H1 (cell line): ENCODE results near the gene PPRC1. TPM values are rescaled to one million over a fixed set of nuclear protein-coding genes. Genes with fewer than 3 reads are reported as not detected.

Experiments used
- CTCF ChIA-PET: fragments of 300-600 bp; sonication (Branson Sonifier 250); formaldehyde crosslinking; loops from one replicate; lab custom pipeline; 2021; ENCODE audit not compliant: partially characterized antibody; lab: Charles Lee
- POLR2A ChIA-PET: fragments of 300-600 bp; sonication (Branson Sonifier 250); formaldehyde crosslinking; loops from one replicate; lab custom pipeline; 2021; ENCODE audit warnings: inconsistent platforms; ENCODE audit not compliant: partially characterized antibody; lab: Charles Lee
- DNase-seq, 2 experiments: peaks; one replicate each; pipeline versions ENCODE4 v3.0.0 to v3.0.0-alpha.2; 2010 to 2022; ENCODE audit warnings: low spot score in 2 of 2, low read depth in 1 of 2, mixed read lengths in 1 of 2
- FAIRE-seq: peaks from 2 replicates; lab custom pipeline; 2011; peaks lifted over from hg19 to GRCh38; lab: Jason Lieb, UNC
- H2AFZ ChIP-seq: 2 replicates; pipeline ENCODE4 v1.8.1; 2012; ENCODE audit warnings: low read length, inconsistent platforms
- H2AK5ac ChIP-seq: 2 replicates; pipeline ENCODE4 v1.6.1; 2013; ENCODE audit warnings: low read depth, low read length
- H2BK120ac ChIP-seq: replicated peaks from 2 replicates; pipeline ENCODE3; 2013; ENCODE audit warnings: low read depth, low read length, inconsistent platforms
- H2BK12ac ChIP-seq: 2 replicates; pipeline ENCODE4 v1.6.1; 2013; ENCODE audit warnings: low read depth, low read length
- H2BK15ac ChIP-seq: 2 replicates; pipeline ENCODE4 v1.6.1; 2013; ENCODE audit warnings: low read length
- H2BK20ac ChIP-seq: 2 replicates; pipeline ENCODE4 v1.6.1; 2013; ENCODE audit warnings: low read length
- H2BK5ac ChIP-seq: 2 replicates; pipeline ENCODE4 v1.6.1; 2013; ENCODE audit warnings: low read depth, low read length
- H3K14ac ChIP-seq: 2 replicates; pipeline ENCODE4 v1.6.1; 2013; ENCODE audit warnings: inconsistent platforms; ENCODE audit not compliant: insufficient read length
- H3K18ac ChIP-seq: 2 replicates; pipeline ENCODE4 v1.6.1; 2013; ENCODE audit warnings: low read length; ENCODE audit errors: extremely low read depth
- H3K23ac ChIP-seq: 2 replicates; pipeline ENCODE4 v1.6.1; 2013; ENCODE audit warnings: inconsistent platforms; ENCODE audit not compliant: insufficient read length
- H3K23me2 ChIP-seq: 2 replicates; pipeline ENCODE4 v1.6.1; 2013; ENCODE audit warnings: low read depth, low read length
- H3K27ac ChIP-seq: 2 replicates; pipeline ENCODE4 v1.6.1; 2011; ENCODE audit warnings: low read depth, low read length, inconsistent platforms
- H3K27me3 ChIP-seq, 4 experiments: replicated peaks in 1 of 4; 1 replicate in 1 of 4; 2 replicates in 3 of 4; pipeline versions ENCODE4 v1.6.1 to v1.8.1; 2011 to 2013; ENCODE audit warnings: low read length in 3 of 4, mild to moderate bottlenecking in 3 of 4, inconsistent platforms in 2 of 4, mixed read lengths in 2 of 4, moderate library complexity in 1 of 4; ENCODE audit not compliant: control insufficient read depth in 3 of 4, insufficient read depth in 3 of 4; ENCODE audit errors: extremely low read depth in 1 of 4
- H3K36me3 ChIP-seq, 4 experiments: 2 replicates each; pipeline versions ENCODE4 v1.6.1 to v1.8.1; 2011 to 2013; ENCODE audit warnings: mild to moderate bottlenecking in 4 of 4, low read length in 3 of 4, moderate library complexity in 2 of 4, control low read depth in 1 of 4, inconsistent platforms in 1 of 4; ENCODE audit not compliant: insufficient read depth in 4 of 4, control insufficient read depth in 2 of 4
- H3K4ac ChIP-seq: replicated peaks from 2 replicates; pipeline ENCODE3; 2013; ENCODE audit warnings: low read length, low read depth, mixed read lengths, inconsistent platforms; ENCODE audit not compliant: insufficient read length
- H3K4me1 ChIP-seq, 4 experiments: replicated peaks in 1 of 4; 1 replicate in 1 of 4; 2 replicates in 3 of 4; pipeline versions ENCODE4 v1.6.1 to v1.8.1; 2011 to 2013; ENCODE audit warnings: low read length in 3 of 4, inconsistent platforms in 2 of 4, mixed read lengths in 1 of 4; ENCODE audit not compliant: insufficient read depth in 4 of 4, control insufficient read depth in 3 of 4
- H3K4me2 ChIP-seq, 2 experiments: 2 replicates each; pipeline versions ENCODE4 v1.6.1 to v1.8.1; 2011 to 2013; ENCODE audit warnings: low read depth in 2 of 2, low read length in 2 of 2, control low read depth in 1 of 2, inconsistent platforms in 1 of 2, mild to moderate bottlenecking in 1 of 2; ENCODE audit not compliant: insufficient read depth in 1 of 2
- H3K4me3 ChIP-seq, 4 experiments: fragments of 200-600, 300-600 bp in 1 of 4; sonication (generic), shearing (Covaris generic), sonication (Bioruptor Twin) in 1 of 4; 2 replicates each; pipeline versions ENCODE4 v1.5.1 to v1.8.1; 2011 to 2016; ENCODE audit warnings: low read length in 4 of 4, low read depth in 3 of 4, control low read depth in 2 of 4, inconsistent platforms in 2 of 4, mild to moderate bottlenecking in 2 of 4, mixed read lengths in 1 of 4, moderate library complexity in 1 of 4; ENCODE audit not compliant: insufficient read depth in 2 of 4; ENCODE audit errors: extremely low read depth in 1 of 4
- H3K56ac ChIP-seq: replicated peaks from 2 replicates; pipeline ENCODE3; 2013; ENCODE audit warnings: low read depth, mild to moderate bottlenecking, mixed read lengths, low read length, inconsistent platforms; ENCODE audit not compliant: insufficient read length
- H3K79me1 ChIP-seq: 2 replicates; pipeline ENCODE4 v1.6.1; 2013; ENCODE audit warnings: low read depth, low read length, control low read depth
- H3K79me2 ChIP-seq, 2 experiments: 2 replicates each; pipeline versions ENCODE4 v1.6.1 to v1.8.1; 2012 to 2013; ENCODE audit warnings: low read length in 2 of 2, mild to moderate bottlenecking in 2 of 2, inconsistent platforms in 1 of 2; ENCODE audit not compliant: insufficient read depth in 2 of 2, control insufficient read depth in 1 of 2
- H3K9ac ChIP-seq, 4 experiments: replicated peaks in 1 of 4; 1 replicate in 1 of 4; 2 replicates in 3 of 4; pipeline versions ENCODE4 v1.6.1 to v1.8.1; 2011 to 2013; ENCODE audit warnings: low read depth in 3 of 4, low read length in 3 of 4, control low read depth in 2 of 4, mild to moderate bottlenecking in 2 of 4, moderate library complexity in 2 of 4, inconsistent platforms in 1 of 4; ENCODE audit errors: extremely low read depth in 1 of 4
- H3K9me3 ChIP-seq, 2 experiments: 2 replicates each; pipeline versions ENCODE4 v1.6.1 to v1.8.1; 2012 to 2013; ENCODE audit warnings: mild to moderate bottlenecking in 2 of 2, moderate library complexity in 2 of 2, control low read depth in 1 of 2, inconsistent platforms in 1 of 2, low read depth in 1 of 2, low read length in 1 of 2, mixed read lengths in 1 of 2; ENCODE audit not compliant: insufficient read depth in 2 of 2
- H4K20me1 ChIP-seq, 2 experiments: replicated peaks in 1 of 2; 2 replicates each; pipeline versions ENCODE3 to v1.8.1; 2011 to 2013; ENCODE audit warnings: inconsistent platforms in 2 of 2, low read length in 2 of 2, mild to moderate bottlenecking in 1 of 2; ENCODE audit not compliant: insufficient read depth in 2 of 2, control insufficient read depth in 1 of 2
- H4K5ac ChIP-seq: 2 replicates; pipeline ENCODE4 v1.6.1; 2013; ENCODE audit warnings: low read length, low read depth, mixed read lengths, inconsistent platforms; ENCODE audit not compliant: insufficient read length
- H4K8ac ChIP-seq: 2 replicates; pipeline ENCODE4 v1.8.0; 2013; ENCODE audit warnings: mild to moderate bottlenecking, moderate library complexity, low read length, inconsistent platforms; ENCODE audit not compliant: insufficient read depth; ENCODE audit errors: extremely low read depth
- H4K91ac ChIP-seq: replicated peaks from 2 replicates; pipeline ENCODE3; 2013; ENCODE audit warnings: low read length, mixed read lengths, inconsistent platforms; ENCODE audit not compliant: insufficient read length
- E2F6 ChIP-seq: IDR thresholded peaks from 2 replicates; pipeline ENCODE4 v1.6.1; 2012; ENCODE audit warnings: inconsistent platforms
- GTF2F1 ChIP-seq: IDR thresholded peaks from 2 replicates; pipeline ENCODE4 v1.6.1; 2012; ENCODE audit warnings: low read depth, low read length, improper control_type of control experiment, borderline replicate concordance
- JUND ChIP-seq: IDR thresholded peaks from 2 replicates; pipeline ENCODE4 v1.6.1; 2011; ENCODE audit warnings: mild to moderate bottlenecking, improper control_type of control experiment, low read length
- MAFK ChIP-seq: IDR thresholded peaks from 2 replicates; pipeline ENCODE4 v1.6.1; 2012; ENCODE audit warnings: low read depth, mild to moderate bottlenecking, improper control_type of control experiment, low read length
- POU5F1 ChIP-seq: IDR thresholded peaks from 2 replicates; pipeline ENCODE4 v1.6.1; 2011; ENCODE audit warnings: low read depth, mild to moderate bottlenecking, low read length, moderate library complexity
- RBBP5 ChIP-seq: IDR thresholded peaks from 2 replicates; pipeline ENCODE4 v1.7.1; 2012; ENCODE audit warnings: low read depth, mild to moderate bottlenecking, inconsistent platforms, low read length, moderate library complexity, borderline replicate concordance
- TAF1 ChIP-seq: IDR thresholded peaks from 2 replicates; pipeline ENCODE4 v1.6.1; 2011; ENCODE audit warnings: mild to moderate bottlenecking, low read depth, low read length
- TAF7 ChIP-seq: optimal IDR thresholded peaks from 2 replicates; pipeline ENCODE3; 2011; ENCODE audit warnings: low read depth, mild to moderate bottlenecking, inconsistent platforms, low read length, moderate library complexity, borderline replicate concordance
- WGBS, 2 experiments: shearing (Covaris generic) in 1 of 2; methylation state at CpG; one replicate each; pipeline versions ENCODE4 v1.1.6 to v1.1.7; 2013 to 2015; ENCODE audit warnings: low lambda C conversion rate in 2 of 2, mixed read lengths in 2 of 2, inconsistent platforms in 1 of 2, low coverage in 1 of 2, missing lambda C conversion rate in 1 of 2; ENCODE audit not compliant: insufficient replicate concordance in 2 of 2, insufficient coverage in 1 of 2, insufficient read length in 1 of 2; ENCODE audit errors: extremely low coverage in 1 of 2, missing lambda C conversion rate in 1 of 2; 5-methylcytosine and 5-hydroxymethylcytosine counted together
- polyA plus RNA-seq, 7 experiments: library from polyadenylated mRNA; depleted of rRNA in 3 of 7; stranded (reverse) in 5 of 7; unstranded in 2 of 7; fragments of >200 nt in 5 of 7; fragments of 200-250 nt in 2 of 7; gene quantifications; 1 replicate in 5 of 7; 2 replicates in 1 of 7; 4 replicates in 1 of 7; pipeline versions ENCODE4 v1.2.1 to v1.2.3, GENCODE V29; 2011 to 2013; ENCODE audit warnings: missing spikeins in 2 of 7, mixed read lengths in 2 of 7
- total RNA-seq: library from RNA; stranded (reverse); fragmentation: NEBNext Ultra II Directional; extraction: Animal tissue kit (Norgen Biotek cat#: 25700); gene quantifications from 2 replicates; pipeline ENCODE4 v1.2.1, GENCODE V29; 2021
- TF ChIP-seq, protein P1 (sequence below): IDR thresholded peaks from 2 replicates; pipeline ENCODE4 v1.6.1; 2012; ENCODE audit warnings: low read length, inconsistent platforms
- TF ChIP-seq, protein P2 (sequence below): IDR thresholded peaks from 2 replicates; pipeline ENCODE4 v1.6.1; 2012; ENCODE audit warnings: inconsistent platforms

Gene PPRC1
- total and polyA plus RNA-seq, 2 of the 8 experiments (the other 6 are each of a cell fraction or from before 2014, with no cell fraction given): 46.5 to 88.4 TPM

DNA sequence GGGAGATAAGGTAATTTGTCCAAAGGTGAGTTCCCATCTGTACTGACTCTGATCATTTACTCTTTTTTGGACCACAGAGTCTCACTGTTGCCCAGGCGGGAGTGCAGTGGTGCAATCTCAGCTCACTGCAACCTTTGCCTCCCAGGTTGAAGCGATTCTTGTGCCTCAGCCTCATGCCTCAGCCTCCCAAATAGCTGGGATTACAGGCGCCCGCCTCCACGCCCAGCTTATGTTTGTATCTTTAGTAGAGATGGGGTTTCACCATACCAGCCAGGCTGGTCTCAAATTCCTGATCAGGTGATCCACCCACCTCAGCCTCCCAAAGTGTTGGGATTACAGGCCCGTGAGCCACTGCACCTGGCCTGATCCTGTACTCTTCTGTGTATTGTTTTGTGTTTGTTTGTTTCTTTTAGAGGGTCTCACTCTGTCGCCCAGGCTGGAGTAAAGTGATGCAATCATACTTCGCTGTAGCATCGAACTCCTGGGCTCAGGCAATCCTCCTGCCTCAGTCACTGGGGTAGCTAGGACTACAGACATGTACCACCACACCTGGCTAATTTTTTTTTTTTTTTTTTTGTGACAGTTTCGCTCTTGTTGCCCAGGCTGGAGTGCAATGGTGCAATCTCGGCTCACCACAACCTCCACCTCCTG lies 21.8 kb downstream of the PPRC1 start:
- Histone ChIP-seq H3K4me2 (no peak overlapping the region), H3K36me3 (peaks cover 32 to 50% (median 42%) of the 10 kb centered on the region in 4 experiments), H3K4me3 (no peak overlapping the region), H3K79me1 (peaks cover 13% of the 10 kb centered on the region), H3K23me2 (peaks cover 8% of the 10 kb centered on the region), H3K9ac (0 out of 7 replicates have a peak overlapping the region, but pooled peaks of 1 of the 4 experiments have one; percentile 7), H3K56ac (no peak overlapping the region), H3K14ac (no peak overlapping the region), H2AFZ (no peak overlapping the region), H3K27ac (no peak overlapping the region), H3K23ac (no peak overlapping the region), H3K18ac (no peak overlapping the region), H2BK20ac (no peak overlapping the region), H2BK12ac (no peak overlapping the region), H3K4me1 (peaks cover 0 to 8% (median 4%) of the 10 kb centered on the region in 4 experiments; a peak in 5 of 7 replicates), H2BK120ac (no peak overlapping the region), H3K27me3 (no peaks in the 10 kb centered on the region), H3K4ac (no peak overlapping the region), H4K91ac (no peak overlapping the region), H2AK5ac (no peak overlapping the region), H4K20me1 (peaks cover 12 to 14% of the 10 kb centered on the region in 2 experiments), H4K5ac (no peak overlapping the region), H3K79me2 (peaks cover 31 to 52% of the 10 kb centered on the region in 2 experiments), H4K8ac (no peak overlapping the region), H3K9me3 (no peaks in the 10 kb centered on the region), H2BK5ac (no peak overlapping the region; the same call in 1 of the 2 replicates), H2BK15ac (no peak overlapping the region)
- 94% methylated on average over 9 of the region's 11 CpGs; no CpG with 5 or more reads in 1 of the 2 experiments for WGBS, 2 experiments
- DNase-seq (no peak), FAIRE-seq (no peak)
- ChIA-PET POLR2A (interaction anchor here (1.0 to 17.3 kb wide), 8 partner anchors 11 to 93 kb away, joined by 3 to 408 read pairs (median 18); partner anchors contain the start of genes LDB1 and NOLC1), CTCF (interaction anchor here (1.1 to 2.1 kb wide), 3 partner anchors 15 to 324 kb away, joined by 3 to 7 read pairs (median 3); no protein-coding TSS in a partner anchor)
- TF ChIP-seq, protein P1, sequence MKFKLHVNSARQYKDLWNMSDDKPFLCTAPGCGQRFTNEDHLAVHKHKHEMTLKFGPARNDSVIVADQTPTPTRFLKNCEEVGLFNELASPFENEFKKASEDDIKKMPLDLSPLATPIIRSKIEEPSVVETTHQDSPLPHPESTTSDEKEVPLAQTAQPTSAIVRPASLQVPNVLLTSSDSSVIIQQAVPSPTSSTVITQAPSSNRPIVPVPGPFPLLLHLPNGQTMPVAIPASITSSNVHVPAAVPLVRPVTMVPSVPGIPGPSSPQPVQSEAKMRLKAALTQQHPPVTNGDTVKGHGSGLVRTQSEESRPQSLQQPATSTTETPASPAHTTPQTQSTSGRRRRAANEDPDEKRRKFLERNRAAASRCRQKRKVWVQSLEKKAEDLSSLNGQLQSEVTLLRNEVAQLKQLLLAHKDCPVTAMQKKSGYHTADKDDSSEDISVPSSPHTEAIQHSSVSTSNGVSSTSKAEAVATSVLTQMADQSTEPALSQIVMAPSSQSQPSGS: no peak
- TF ChIP-seq TAF7 (no peak), POU5F1 (no peak), GTF2F1 (no peak), E2F6 (no peak), RBBP5 (no peak), MAFK (no peak), JUND (no peak), TAF1 (no peak)
- TF ChIP-seq, protein P2, sequence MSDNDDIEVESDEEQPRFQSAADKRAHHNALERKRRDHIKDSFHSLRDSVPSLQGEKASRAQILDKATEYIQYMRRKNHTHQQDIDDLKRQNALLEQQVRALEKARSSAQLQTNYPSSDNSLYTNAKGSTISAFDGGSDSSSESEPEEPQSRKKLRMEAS: no peak
